NCI-H345 treated with DMSO at 0.1 percent for 48 hours (cell line): ENCODE results near the gene REEP5.
"Not testable (repeated sequence)": the region's sequence is repeated elsewhere in the genome, so short reads cannot be mapped to it uniquely, and the experiment has no call there.

Source experiments
- DNase-seq: peaks from one replicate; lab custom pipeline; 2025; ENCODE audit not compliant: unreplicated experiment; lab: John Stamatoyannopoulos, UW

REEP5 gene

DNA sequence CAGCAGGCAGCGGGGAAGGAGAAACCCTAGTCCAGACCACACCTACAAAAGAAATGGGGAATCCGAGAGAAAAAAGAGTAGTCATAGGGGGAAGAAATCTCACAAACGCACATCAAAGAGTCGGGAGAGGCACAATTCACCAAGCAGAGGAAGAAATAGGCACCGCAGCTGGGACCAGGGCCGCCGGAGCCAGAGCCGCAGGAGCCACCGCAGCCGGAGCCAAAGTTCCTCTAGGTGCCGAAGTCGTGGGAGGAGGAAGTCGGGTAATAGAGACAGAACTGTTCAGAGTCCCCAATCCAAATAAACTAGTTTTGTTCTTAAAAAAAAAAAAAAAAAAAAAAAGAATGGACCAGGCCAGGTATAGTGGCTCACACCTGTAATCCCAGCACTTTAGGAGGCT lies 29.3 kb downstream of the REEP5 start:
- DNase-seq = no peak

DNA sequence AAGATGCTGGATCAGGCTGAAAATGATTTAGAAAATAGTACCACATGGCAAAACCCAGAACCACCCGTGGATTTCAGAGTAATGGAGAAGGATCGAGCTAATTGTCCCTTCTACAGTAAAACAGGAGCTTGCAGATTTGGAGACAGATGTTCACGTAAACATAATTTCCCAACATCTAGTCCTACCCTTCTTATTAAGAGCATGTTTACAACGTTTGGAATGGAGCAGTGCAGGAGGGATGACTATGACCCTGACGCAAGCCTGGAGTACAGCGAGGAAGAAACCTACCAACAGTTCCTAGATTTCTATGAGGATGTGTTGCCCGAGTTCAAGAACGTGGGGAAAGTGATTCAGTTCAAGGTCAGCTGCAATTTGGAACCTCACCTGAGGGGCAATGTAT lies 30.0 kb downstream of the REEP5 start:
- DNase-seq = not testable (repeated sequence)

DNA sequence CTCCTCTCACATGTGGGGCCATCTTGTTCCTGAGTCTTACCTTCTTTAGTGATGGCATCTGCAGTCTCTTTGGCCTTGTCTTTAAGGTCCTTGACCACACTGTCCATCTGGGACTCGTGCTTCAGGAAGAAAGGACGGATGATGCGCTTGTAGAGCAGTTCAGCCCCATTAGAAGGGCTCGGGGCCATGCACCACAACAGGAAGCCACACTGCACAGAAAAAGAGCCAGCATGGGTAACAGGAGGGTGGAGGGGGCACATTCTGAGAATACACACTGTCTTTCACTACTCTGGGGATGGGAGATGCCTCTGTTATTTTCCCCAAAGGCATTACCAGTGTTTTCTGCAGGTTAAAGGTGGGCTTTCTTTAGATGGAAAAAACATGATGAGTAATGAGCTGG lies 35.1 kb downstream of the REEP5 start:
- no peak for DNase-seq

DNA sequence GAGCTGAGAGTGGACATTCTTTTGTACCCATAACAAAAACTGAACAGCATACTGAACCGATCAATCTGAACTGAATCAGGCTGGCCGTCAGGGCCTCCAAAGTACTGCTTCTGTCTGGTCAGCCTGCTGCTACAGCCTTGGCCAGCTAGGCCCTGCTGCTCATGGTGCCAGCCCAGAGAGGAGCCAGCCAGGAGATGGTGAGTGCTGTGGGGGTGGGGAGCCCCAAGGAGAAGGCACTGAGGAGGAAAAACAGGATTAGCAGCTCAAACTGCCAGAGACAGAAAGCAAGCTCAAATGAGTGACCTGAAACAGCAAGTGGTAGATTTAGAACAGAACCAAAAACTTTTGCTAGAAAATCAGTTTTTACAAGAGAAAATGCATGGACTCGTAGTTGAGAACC lies 37.0 kb downstream of the REEP5 start:
- no peak for DNase-seq

DNA sequence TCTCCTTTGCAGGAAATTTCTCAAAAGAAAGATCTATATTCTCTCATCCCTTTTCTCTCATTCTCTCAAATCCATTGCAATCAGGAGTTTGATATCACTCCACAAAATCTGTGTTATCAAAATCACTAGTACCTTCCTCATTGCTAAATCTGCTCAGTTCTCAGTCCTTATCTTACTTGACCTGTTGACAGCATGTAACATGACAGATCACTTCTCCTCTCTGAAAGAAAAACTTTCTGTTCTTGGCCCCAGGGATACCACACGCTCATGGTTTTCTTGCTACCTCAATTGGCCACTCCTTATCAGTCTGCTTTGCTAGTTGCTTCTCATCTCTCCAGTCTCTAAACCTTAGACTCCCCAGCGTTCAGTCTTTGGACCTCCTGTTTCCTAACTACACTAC lies 38.8 kb downstream of the REEP5 start:
- DNase-seq = no peak

DNA sequence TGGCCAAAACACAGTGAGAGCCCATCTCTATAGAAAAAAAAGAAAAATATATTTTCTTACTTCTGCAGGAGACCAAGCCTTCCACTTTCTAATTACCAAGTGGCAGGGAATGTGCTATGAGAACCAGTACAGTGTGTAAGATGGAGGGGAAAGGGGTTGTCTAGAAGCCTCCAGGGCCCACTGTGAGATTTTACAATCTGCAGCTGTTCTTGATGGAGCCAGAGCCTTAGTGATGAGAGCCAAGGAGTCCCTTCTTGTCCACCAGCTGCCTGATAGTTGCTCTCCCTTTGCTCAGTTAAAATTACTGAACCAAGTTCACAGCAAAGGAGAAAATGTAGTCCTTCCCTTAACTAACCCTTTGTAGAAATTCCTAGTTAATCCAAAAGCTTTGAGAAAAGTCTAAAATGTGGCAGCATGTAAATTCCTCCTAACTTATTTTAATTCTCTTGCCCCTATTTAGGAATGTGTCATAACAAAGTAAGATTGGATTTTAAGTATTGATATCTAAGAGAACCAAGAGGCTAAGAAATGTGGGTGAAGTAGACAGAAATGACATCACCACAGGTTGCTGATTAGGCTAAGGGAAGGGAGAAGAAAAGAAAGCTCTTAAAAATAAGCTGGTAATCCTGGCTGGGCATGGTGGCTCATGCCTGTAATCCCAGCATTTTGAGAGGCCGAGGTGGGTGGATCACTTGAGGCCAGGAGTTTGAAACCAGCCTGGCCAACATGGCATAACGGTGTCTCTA lies 41.6 kb downstream of the REEP5 start:
- DNase-seq = no peak

DNA sequence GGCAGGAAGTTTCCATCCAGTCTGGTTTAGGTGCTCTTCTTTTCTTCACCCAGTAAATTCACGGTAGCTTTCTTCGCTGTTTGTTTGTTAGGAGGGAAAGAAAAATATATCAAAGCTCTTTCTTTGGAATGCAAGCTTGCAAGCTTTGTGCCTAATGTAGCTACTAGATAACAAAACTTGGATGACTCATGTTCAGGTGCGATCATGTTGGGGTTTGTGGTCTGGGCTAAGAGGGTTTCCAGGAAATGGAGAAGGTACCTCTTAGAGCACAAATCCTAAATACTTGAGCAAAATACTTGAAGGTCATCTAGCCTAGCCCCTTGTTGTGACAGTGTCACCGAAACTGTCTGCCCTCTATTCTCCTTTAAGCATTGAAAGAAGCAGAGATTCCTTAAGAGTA lies 43.3 kb downstream of the REEP5 start:
- no peak for DNase-seq

DNA sequence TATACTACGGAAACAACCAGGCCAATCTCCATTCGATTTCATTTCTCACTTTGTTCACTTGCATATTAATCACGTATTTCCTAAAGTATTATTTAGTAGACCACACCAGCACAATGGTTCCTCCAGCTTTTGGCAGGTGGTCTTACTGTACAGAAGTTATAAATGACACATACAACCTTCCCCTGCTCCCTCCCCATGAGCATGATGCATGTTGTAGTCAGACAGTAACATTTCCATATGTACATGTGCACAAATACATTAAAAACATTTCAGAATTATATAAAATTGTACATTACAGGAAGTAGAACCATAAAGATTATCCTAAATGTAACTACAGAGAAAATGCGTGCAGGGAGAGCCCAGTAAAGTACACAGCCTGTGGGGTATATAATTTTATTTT lies 43.9 kb downstream of the REEP5 start:
- DNase-seq = no peak

DNA sequence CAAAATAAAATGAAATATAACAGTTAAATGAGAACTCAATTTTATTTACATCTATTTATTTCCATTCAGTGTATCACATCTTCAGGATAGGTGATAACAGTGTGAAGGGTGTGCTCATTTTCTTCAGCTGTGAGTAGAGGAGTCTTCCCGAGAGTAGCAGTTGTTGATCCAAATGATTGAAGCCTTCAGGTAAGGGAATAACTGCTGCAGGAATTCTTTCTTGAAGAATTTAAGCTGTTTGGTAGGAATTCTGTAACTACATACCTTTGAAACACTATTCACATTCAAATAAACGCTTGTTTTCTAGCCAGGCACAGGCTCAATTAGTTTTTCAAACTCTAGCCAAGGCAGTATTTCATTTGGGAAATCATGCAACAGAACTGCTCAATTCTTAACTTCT lies 45.7 kb downstream of the REEP5 start:
- DNase-seq = no peak

DNA sequence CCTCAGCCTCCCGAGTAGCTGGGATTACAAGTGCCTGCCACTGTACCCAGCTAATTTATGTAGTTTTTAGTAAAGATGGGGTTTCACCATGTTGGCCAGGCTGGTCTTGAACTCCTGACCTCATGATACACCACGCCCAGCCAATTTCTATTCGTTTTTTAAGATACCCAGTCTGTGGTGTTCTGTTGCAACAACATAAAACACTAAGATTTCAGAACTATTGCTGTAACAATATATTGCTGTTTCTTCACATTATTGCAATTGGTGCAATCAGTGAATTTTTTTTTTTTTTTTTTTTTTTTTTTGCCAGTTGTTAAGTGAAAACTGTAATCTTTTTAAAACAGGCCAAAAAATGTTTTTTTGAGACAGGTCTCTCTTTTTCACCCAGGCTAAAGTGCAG lies 51.1 kb downstream of the REEP5 start:
- no peak for DNase-seq

DNA sequence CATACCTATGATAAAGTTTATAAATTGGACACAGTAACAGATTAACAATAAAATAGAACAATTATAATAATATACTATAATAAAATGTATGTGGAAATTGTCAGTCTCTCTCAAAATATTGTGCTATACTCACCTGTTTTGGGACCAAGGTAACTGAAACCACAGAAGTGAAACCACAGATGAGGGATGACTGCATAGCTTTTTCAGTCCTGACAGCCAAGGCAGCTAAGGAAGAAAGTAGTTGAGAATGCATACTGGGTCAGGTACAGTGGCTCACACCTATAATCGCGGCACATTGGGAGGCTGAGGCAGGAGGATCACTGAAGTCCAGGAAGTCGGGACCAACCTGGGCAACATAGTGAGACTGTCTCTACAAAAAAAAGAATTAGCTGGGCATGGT lies 52.1 kb downstream of the REEP5 start:
- no peak for DNase-seq

DNA sequence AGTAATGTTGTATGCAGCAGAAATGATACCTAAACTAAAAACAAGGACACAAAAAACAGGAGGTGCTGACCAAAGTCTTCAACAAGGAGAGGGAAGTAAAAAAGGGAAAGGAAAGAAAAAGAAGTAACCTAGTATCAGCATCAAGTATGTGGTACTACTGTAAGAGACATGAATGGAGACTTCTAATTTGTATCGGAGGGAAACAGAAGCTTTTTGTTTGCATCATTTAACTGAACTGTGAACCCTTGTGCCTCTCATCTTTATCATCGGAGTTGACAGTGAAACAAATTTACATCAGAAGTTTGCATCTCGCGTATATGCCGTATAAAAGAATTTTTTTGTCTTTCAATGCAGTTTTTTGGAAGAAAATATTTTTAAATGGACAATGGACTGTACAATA lies 54.6 kb downstream of the REEP5 start:
- DNase-seq = no peak

DNA sequence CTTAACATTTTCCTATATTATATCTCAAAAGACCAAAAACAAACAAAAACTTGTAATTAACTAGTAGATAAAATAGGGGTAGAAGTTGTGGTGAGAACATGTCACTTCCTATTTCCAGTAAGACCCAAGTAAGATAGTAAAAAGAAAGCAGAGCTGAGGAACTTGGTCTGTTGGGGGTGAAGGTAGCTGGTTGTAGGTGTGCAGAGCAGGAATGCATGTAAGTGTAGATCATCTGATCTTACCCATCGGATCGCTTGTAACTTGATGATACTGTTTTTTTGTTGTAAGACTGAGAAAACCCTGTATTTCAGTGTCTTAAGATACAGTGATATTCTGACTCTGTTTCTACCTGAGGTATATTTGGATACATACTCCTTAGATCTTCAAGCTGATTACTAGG lies 55.3 kb downstream of the REEP5 start:
- no peak for DNase-seq

DNA sequence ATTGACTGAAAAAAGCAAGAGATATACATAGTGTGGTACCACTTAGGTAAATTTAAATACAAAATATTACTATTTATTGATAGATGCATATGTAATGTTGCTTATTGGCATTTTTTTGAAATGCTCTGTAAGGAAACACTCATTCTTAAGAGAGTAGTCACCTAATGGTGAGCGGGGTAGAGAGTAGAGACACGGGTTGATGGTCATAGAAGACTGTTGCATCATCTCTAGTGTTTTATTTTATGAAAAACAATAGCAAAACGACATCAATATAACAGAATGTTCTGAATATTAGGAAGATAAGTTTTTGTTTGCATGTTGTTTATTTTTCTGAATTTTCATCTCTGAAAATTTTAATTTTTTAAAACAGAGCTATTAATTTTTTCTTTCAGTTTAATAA lies 56.9 kb downstream of the REEP5 start:
- no peak for DNase-seq

DNA sequence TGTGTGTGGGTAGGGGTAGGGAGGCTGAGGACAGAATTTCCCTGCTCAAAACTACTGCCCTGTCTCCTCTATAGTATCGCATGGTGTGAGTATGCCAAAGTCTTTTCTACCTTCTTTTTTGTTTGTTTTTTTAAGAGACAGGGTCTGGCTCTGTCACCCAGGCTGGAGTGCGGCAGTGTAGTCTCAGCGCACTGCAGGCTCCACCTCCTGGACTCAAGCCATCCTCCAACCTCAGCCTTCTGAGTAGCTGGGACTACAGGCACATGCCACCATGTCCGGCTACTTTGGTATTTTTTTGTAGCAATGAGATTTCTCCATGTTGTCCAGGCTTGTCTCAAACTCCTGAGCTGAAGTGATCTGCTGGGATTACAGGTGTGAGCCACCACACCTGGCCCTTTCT lies 58.5 kb downstream of the REEP5 start:
- no peak for DNase-seq

DNA sequence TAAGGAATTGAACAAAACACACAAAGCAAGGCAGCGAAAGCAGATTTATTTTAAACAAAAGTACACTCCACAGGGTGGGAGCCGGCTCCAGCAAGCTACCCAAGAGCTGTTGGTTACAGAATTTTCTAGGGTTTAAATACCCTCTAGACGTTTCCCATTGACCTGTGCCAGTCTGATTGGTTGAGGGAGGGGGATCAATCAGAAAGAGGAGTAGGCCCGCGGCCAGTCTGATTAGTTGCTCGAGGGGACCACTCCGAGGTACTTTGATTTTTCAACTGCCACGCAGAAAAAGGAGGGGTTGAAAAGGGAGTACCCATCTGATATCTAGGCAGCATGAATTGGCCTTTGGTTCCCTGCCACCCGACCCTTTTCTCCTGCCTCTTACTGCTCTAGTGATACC lies 59.9 kb downstream of the REEP5 start:
- no peak for DNase-seq

DNA sequence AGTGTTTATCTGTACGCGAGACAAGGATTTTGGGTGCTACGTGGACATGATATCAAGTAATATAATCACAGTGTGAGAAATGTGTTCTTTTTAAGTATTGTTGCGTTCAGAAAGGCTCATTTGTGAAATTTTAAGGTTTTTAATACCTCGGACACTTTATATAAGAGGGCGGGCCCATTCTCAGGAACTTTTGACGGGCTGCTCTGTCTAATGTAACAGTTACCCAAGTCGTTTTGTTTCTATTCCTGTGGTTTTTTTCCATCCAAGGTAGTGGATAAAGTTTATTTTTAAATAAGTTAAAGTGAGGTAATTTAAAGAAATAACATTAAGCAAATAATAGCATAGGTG lies 60.4 kb downstream of the REEP5 start:
- no peak for DNase-seq

DNA sequence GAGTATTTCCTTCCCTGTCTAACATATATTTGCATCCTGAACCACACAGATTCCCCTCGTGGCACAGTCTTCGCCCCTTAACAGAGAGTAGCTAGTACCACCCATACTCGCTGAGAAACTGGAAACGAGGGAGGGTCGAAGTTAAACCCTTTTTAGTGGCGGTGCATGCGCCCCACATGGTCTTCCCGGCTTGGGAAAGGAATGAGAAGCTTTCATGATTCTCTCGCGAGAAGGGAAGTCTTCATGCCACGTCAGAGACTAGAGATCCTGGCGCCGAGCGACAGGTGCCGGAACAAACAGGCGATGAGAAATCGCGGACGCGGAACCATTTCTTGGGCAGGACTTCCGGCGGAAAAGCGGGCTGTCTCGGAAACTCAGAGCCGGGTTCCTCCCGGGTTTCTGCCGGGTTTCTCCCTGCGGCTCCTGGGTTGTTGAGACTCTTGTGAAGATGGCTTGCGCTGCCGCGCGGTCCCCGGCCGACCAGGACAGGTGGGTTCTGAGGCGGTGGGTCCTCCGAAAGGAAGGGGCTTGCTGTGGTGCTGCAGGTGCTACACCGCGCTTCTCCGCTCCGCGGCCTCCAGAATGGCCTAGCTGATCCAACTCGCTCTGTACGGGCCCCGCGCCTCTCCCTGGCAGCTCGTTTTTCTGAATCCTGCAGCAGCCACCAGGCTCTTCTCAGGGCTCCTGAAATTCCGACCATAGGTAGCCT lies 60.9 kb downstream of the REEP5 start, which contains the start of gene SRP19:
TSS of gene SRP19 (plus strand) at position 359 of the 709 bp plus-strand sequence. CDS start at position 449, 90 bp downstream.
- DNase-seq = peak; percentile 88

DNA sequence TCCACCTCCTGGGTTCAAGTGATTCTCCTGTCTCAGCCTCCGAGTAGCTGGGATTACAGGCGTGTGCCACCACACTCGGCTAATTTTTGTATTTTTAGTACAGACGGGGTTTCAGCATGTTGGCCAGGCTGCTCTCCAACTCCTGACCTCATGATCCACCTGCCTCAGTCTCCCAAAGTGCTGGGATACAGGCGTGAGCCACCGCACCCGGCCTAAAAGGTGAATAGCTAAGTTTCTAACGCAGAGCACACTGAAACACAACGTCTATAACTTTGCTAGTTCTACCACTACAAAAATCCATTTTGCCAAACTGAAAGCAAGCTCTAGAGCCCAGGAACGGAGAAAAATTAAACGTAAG lies 61.5 kb downstream of the REEP5 start:
- DNase-seq = not testable (repeated sequence)

DNA sequence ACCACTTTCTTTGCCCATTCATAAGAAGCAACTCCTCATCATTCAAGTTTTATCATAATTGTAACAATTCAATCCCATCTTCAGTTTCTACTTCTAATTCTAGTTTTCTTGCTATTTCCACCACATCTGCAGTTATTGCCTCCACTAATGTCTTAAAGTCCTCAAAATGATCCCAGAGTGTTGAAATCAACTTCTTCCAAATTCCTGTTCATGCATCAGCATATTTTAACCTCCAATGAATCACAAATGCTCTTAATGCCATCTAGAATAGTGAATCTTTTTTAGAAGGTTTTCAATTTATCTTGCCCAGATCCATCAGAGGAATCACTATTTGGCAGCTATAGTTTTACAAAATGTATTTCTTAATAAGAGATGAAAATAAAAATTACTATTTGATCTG lies 64.2 kb downstream of the REEP5 start:
- DNase-seq = no peak

DNA sequence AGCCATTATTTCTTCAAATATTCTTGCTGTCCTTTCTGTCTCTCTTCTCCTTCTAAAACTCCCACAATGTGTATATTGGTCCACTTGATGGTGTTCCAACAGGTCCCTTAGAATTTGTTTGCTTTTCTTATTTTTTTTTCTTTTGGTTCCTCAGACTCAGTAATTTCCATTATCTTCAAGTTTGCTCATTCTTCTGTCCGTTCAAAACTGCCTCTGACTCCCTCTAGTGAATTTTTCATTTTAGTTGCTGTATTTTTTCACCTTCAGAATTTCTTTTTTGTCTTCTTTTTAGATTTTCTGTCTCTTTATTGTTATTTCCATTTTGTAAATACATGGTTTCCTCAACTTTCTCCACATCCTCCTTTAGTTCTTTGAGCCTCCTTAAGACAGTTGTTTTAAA lies 67.4 kb downstream of the REEP5 start:
- DNase-seq = no peak

DNA sequence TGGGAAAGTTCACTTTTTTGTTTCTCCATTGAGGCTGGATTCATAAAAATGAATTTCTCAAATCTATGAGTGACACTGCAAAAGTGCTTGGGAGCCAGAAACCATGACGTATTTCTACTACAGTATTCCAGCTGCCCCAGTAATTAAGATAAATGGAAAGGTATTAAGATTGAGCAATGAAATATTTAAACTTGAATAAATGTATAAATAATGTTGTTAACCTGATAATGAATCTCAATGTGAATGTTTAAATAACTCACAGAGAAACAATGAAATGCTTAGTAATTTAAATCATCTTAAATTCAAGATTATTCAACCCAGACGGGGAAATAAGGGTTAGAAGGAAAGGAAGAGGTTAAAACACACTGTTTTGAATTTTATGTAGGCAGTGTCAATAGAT lies 72.1 kb downstream of the REEP5 start:
- no peak for DNase-seq
